ENCODE results near the gene GSTA2. TPM values are rescaled to one million over a fixed set of nuclear protein-coding genes. Genes with fewer than 3 reads are reported as not detected.

Gene GSTA2
- total RNA-seq, 5 donors from 2014 or later (not counting 1 experiment from before 2014, with no cell fraction given): not detected

Other genes starting within 250 kb of the GSTA2 start
- gene TRAM2, start 186.4 kb downstream of the GSTA2 start, total RNA-seq: 10 to 100 TPM in 1 of 5 donors, 1 to 10 TPM in 4; 8.8 to 12.1 (median 9.3) TPM
- 10 to 100 TPM in 2 of 5 donors, 1 to 10 TPM in 3; 4.1 to 11.6 (median 9.2) TPM for gene TMEM14A, start 92.4 kb downstream of the GSTA2 start, total RNA-seq
- gene GSTA1, start 40.3 kb upstream of the GSTA2 start, total RNA-seq: 1 to 10 TPM in 2 of 5 donors, under 1 TPM in 1, not detected in 2; 0.82 to 1.2 (median 1.1) TPM
- gene GSTA5, start 77.3 kb upstream of the GSTA2 start, total RNA-seq: not detected
- not detected for gene GSTA3, start 146.2 kb upstream of the GSTA2 start, total RNA-seq
- gene GSTA4, start 231.8 kb upstream of the GSTA2 start, total RNA-seq: under 1 TPM; 0.35 to 0.85 (median 0.65) TPM